ENCODE results near the gene SMOC2. TPM values are rescaled to one million over a fixed set of nuclear protein-coding genes. Genes with fewer than 3 reads are reported as not detected.

The SMOC2 gene
- total and polyA plus RNA-seq, 2 experiments from 2014 or later: 1.9 to 3.2 TPM

- H3K27me3 ChIP-seq: peaks cover 4% of the 10 kb centered on the region
- no peaks in the 10 kb centered on the region for H3K9me3 ChIP-seq (ENCODE audit: low read depth)
- no peak for DNase-seq (ENCODE audit: low read depth in 1 of 2, low spot score in 1 of 2)
- H3K27ac ChIP-seq: no peak overlapping the region
- H3K36me3 ChIP-seq: no peaks in the 10 kb centered on the region
- no peaks in the 10 kb centered on the region for H3K4me1 ChIP-seq (ENCODE audit: low read depth)
- H3K4me3 ChIP-seq: no peak overlapping the region
- TF ChIP-seq, protein P1, sequence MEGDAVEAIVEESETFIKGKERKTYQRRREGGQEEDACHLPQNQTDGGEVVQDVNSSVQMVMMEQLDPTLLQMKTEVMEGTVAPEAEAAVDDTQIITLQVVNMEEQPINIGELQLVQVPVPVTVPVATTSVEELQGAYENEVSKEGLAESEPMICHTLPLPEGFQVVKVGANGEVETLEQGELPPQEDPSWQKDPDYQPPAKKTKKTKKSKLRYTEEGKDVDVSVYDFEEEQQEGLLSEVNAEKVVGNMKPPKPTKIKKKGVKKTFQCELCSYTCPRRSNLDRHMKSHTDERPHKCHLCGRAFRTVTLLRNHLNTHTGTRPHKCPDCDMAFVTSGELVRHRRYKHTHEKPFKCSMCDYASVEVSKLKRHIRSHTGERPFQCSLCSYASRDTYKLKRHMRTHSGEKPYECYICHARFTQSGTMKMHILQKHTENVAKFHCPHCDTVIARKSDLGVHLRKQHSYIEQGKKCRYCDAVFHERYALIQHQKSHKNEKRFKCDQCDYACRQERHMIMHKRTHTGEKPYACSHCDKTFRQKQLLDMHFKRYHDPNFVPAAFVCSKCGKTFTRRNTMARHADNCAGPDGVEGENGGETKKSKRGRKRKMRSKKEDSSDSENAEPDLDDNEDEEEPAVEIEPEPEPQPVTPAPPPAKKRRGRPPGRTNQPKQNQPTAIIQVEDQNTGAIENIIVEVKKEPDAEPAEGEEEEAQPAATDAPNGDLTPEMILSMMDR (IDR thresholded peaks at IDR 0.05; ENCODE audit: low read depth, low read length): no peak
These were observed 160.6 kb downstream of the SMOC2 start for GRCh38 chr6:168601546-168601945.

GRCh38 chr6:168602576-168602975 lies 161.6 kb downstream of the SMOC2 start:
- H3K36me3 ChIP-seq: no peaks in the 10 kb centered on the region
- H3K4me3 ChIP-seq: no peak overlapping the region
- H3K27me3 ChIP-seq: no peaks in the 10 kb centered on the region
- H3K9me3 ChIP-seq (ENCODE audit: low read depth): no peaks in the 10 kb centered on the region
- no peak for DNase-seq (ENCODE audit: low read depth in 1 of 2, low spot score in 1 of 2)
- H3K4me1 ChIP-seq (ENCODE audit: low read depth): no peaks in the 10 kb centered on the region
- TF ChIP-seq, protein P1 (IDR thresholded peaks at IDR 0.05; ENCODE audit: low read depth, low read length): no peak
- H3K27ac ChIP-seq: no peak overlapping the region

- Histone ChIP-seq H3K27ac (no peak overlapping the region), H3K27me3 (no peaks in the 10 kb centered on the region), H3K36me3 (no peaks in the 10 kb centered on the region), H3K9me3 (ENCODE audit: low read depth) (no peaks in the 10 kb centered on the region), H3K4me1 (ENCODE audit: low read depth) (no peaks in the 10 kb centered on the region), H3K4me3 (no peak overlapping the region)
- DNase-seq (ENCODE audit: low read depth in 1 of 2, low spot score in 1 of 2): no peak
- TF ChIP-seq, protein P1 (IDR thresholded peaks at IDR 0.05; ENCODE audit: low read depth, low read length): no peak
These were observed 162.2 kb downstream of the SMOC2 start for GRCh38 chr6:168603234-168603633.

GRCh38 chr6:168605964-168606363 lies 165.0 kb downstream of the SMOC2 start:
- Histone ChIP-seq H3K27me3 (no peaks in the 10 kb centered on the region), H3K27ac (no peak overlapping the region), H3K9me3 (ENCODE audit: low read depth) (no peaks in the 10 kb centered on the region), H3K4me3 (no peak overlapping the region), H3K36me3 (no peaks in the 10 kb centered on the region), H3K4me1 (ENCODE audit: low read depth) (no peaks in the 10 kb centered on the region)
- TF ChIP-seq, protein P1 (IDR thresholded peaks at IDR 0.05; ENCODE audit: low read depth, low read length): no peak
- no peak for DNase-seq (ENCODE audit: low read depth in 1 of 2, low spot score in 1 of 2)

DNA sequence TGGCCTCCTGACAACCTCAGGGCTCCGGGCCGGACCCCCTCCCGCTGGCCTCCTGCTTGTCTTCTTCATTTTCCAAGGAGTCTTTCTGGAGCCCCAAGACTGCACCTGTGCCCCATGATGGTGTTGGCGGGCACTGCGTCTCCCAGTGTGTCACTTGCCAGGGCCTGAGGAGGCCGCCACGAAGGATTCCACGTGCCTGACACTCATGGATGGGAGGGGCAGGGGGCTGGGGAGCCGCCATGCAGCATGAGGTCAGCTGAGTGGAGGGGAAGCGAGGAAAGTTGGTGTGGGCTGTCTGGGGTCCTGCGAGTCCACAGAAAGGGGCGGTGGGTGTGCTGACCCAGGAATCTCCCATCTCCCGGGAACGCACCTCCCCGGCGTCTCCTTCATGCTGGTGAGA lies 165.7 kb downstream of the SMOC2 start:
- no peaks in the 10 kb centered on the region for H3K36me3 ChIP-seq
- TF ChIP-seq, protein P1 (IDR thresholded peaks at IDR 0.05; ENCODE audit: low read depth, low read length): no peak
- no peaks in the 10 kb centered on the region for H3K4me1 ChIP-seq (ENCODE audit: low read depth)
- H3K9me3 ChIP-seq (ENCODE audit: low read depth): no peaks in the 10 kb centered on the region
- H3K4me3 ChIP-seq: no peak overlapping the region
- H3K27me3 ChIP-seq: no peaks in the 10 kb centered on the region
- no peak for DNase-seq (ENCODE audit: low read depth in 1 of 2, low spot score in 1 of 2)
- H3K27ac ChIP-seq: no peak overlapping the region

Data from cardiac muscle cell (in vitro differentiated cells and primary cell).